SK-N-SH treated with all-trans-retinoic acid at 6 μM for 48 hours (cell line): Measurements from ENCODE around the gene DMD.

Experiments
- CSDC2 ChIP-seq: fragments of 250-450 bp; sonication (Bioruptor Pico); IDR thresholded peaks from 2 replicates; pipeline ENCODE4 v1.5.0; 2020; ENCODE audit warnings: mild to moderate bottlenecking, moderate library complexity
- ISL1 ChIP-seq: fragments of 250-450 bp; sonication (Bioruptor Pico); IDR thresholded peaks from 2 replicates; pipeline ENCODE4 v2.1.2; 2022; ENCODE audit warnings: mild to moderate bottlenecking, moderate library complexity
- PATZ1 ChIP-seq: fragments of 250-450 bp; sonication (Bioruptor Pico); IDR thresholded peaks from 2 replicates; pipeline ENCODE4 v1.8.0; 2020; ENCODE audit warnings: mild to moderate bottlenecking, moderate library complexity, borderline replicate concordance
- PPARA ChIP-seq: fragments of 250-450 bp; sonication (Bioruptor Pico); IDR thresholded peaks from 2 replicates; pipeline ENCODE4 v1.5.0; 2020; ENCODE audit warnings: mild to moderate bottlenecking, borderline replicate concordance
- TOX ChIP-seq: fragments of 250-450 bp; sonication (Bioruptor Pico); IDR thresholded peaks from 2 replicates; pipeline ENCODE4 v1.8.0; 2021; ENCODE audit warnings: mild to moderate bottlenecking, moderate library complexity, borderline replicate concordance
- ZC3H10 ChIP-seq: fragments of 250-450 bp; sonication (Bioruptor Pico); IDR thresholded peaks from 2 replicates; pipeline ENCODE4 v1.5.1; 2021; ENCODE audit warnings: mild to moderate bottlenecking, moderate library complexity
- ZFP3 ChIP-seq: fragments of 250-450 bp; sonication (Bioruptor Pico); IDR thresholded peaks from 2 replicates; pipeline ENCODE4 v1.5.0; 2020; ENCODE audit warnings: mild to moderate bottlenecking, moderate library complexity

- TF ChIP-seq PPARA (CRISPR knock-in tag): no peak
- no peak for TF ChIP-seq PATZ1 (CRISPR knock-in tag)
- TF ChIP-seq TOX (CRISPR knock-in tag): no peak
- no peak for TF ChIP-seq ZC3H10
- no peak for TF ChIP-seq ZFP3 (CRISPR knock-in tag)
- no peak for TF ChIP-seq CSDC2 (CRISPR knock-in tag)
- TF ChIP-seq ISL1 (CRISPR knock-in tag): no peak
Observed at GRCh38 chrX:31449965-31450364, 1761.4 kb downstream of the DMD start.
